ENCODE measurements around the gene ATG16L1.

GRCh38 chr2:233342301-233342700 lies 90.8 kb downstream of the ATG16L1 start:
- TF ChIP-seq CTCF (conservative IDR thresholded peaks at IDR 0.05; ENCODE audit: low read depth in 2 of 2) (no peak), POLR2AphosphoS5 (IDR thresholded peaks at IDR 0.05; ENCODE audit: low read depth) (no peak), ETS1 (IDR thresholded peaks at IDR 0.05) (no peak), REST (IDR thresholded peaks at IDR 0.05; ENCODE audit: unreplicated experiment) (no peak), EZH2phosphoT487 (IDR thresholded peaks at IDR 0.05; ENCODE audit: unreplicated experiment) (no peak), CREB1 (CRISPR knock-in tag; IDR thresholded peaks at IDR 0.05; ENCODE audit: low read depth) (no peak), JUNB (IDR thresholded peaks at IDR 0.05; ENCODE audit: unreplicated experiment) (no peak)
